Measurements from ENCODE around the gene USB1. TPM values are rescaled to one million over a fixed set of nuclear protein-coding genes. Genes with fewer than 3 reads are reported as not detected.

The USB1 gene
- total and polyA plus RNA-seq, 2 experiments from 2014 or later, result 79.6 to 118 TPM

- no peak for TF ChIP-seq CTCF (conservative IDR thresholded peaks at IDR 0.05; ENCODE audit: low read depth in 2 of 2)
Measured at GRCh38 chr16:57961538-57961937, 39.7 kb upstream of the USB1 start (continued).

DNA sequence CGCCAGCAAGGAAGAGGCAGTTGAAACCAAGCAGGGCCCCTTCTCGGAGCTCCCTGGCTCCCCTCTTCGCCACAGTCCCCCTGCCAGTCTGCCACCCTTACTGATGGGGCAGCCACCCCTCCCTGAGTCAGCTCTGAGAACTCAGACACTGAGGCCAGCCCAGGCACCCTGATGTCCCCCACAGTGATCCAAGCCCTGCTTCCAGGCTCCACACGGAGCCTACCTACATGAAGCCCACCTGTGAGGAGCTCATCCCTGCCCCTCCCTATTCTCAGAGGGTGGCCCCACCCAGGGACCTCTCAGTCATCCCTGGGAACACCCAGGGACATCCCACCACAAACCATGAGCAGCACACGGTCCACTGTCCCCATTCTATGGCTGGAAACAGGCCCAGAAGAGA is 39.2 kb upstream of the USB1 start:
- no peak for ATAC-seq
- no peaks in the 10 kb centered on the region for H3K36me3 Mint-ChIP-seq (ENCODE audit: low read depth)

DNA sequence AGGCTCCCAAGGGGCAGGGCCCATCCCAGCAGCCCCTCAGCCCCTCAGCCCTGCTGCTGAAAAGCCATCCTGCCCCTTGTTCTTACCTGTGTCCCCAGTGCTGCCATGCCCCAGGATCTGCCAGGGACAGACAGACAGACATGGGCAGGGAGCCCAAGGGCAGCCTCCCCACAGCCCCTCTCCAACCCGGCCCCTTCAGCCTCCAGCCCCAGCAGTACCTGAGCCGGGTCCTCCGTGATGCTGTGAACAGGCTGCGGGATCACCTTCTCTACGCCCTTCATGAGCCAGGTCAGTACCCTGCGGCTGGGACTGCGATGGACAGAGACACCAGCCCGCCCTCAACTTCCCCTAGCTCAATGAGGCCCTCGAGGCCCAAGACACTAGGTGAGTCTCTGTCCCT is 38.5 kb upstream of the USB1 start:
- H3K4me3 ChIP-seq, result no peak overlapping the region
- no peaks in the 10 kb centered on the region for H3K27me3 ChIP-seq (ENCODE audit: insufficient read depth)
- no peak for TF ChIP-seq JUNB (IDR thresholded peaks at IDR 0.05; ENCODE audit: unreplicated experiment)
- H3F3A ChIP-seq (replicated peaks; ENCODE audit: low read depth), result 0 out of 2 replicates have a peak, but pooled peaks cover 2% of the 10 kb centered on the region
- DNase-seq (ENCODE audit: low spot score), result no peak
- Mint-ChIP-seq H3K4me3 (no peak overlapping the region), H3K36me3 (ENCODE audit: low read depth) (no peaks in the 10 kb centered on the region), H3K27me3 (ENCODE audit: insufficient read depth, low read depth, poor library complexity) (peaks cover 8% of the 10 kb centered on the region), H3K9me3 (no peaks in the 10 kb centered on the region), H3K4me1 (peaks cover 15% of the 10 kb centered on the region), H3K27ac (no peak overlapping the region)
- no peaks in the 10 kb centered on the region for H3K9me2 ChIP-seq (ENCODE audit: insufficient read depth)
- H2AFZ ChIP-seq, result no peak overlapping the region
- no peaks in the 10 kb centered on the region for H3K79me2 ChIP-seq (replicated peaks; ENCODE audit: insufficient read depth)
- H4K20me1 ChIP-seq (replicated peaks; ENCODE audit: insufficient read depth), result no peaks in the 10 kb centered on the region
- no peak overlapping the region for H3K27ac ChIP-seq (ENCODE audit: low read depth)
- no peak overlapping the region for H3K4me2 ChIP-seq
- no peaks in the 10 kb centered on the region for H3K36me3 ChIP-seq (ENCODE audit: insufficient read depth)
- ATAC-seq, result no peak
- H3K4me1 ChIP-seq (ENCODE audit: insufficient read depth), result no peaks in the 10 kb centered on the region

More for the DNA sequence above, 39.2 kb upstream of the USB1 start:
- no peak for DNase-seq (ENCODE audit: low spot score)
- H3F3A ChIP-seq (replicated peaks; ENCODE audit: low read depth), result 0 out of 2 replicates have a peak, but pooled peaks cover 2% of the 10 kb centered on the region
- no peaks in the 10 kb centered on the region for H3K36me3 ChIP-seq (ENCODE audit: insufficient read depth)
- no peaks in the 10 kb centered on the region for H3K4me1 ChIP-seq (ENCODE audit: insufficient read depth)
- H3K9me3 Mint-ChIP-seq, result no peaks in the 10 kb centered on the region
- no peak overlapping the region for H3K4me3 Mint-ChIP-seq
- H3K27ac ChIP-seq (ENCODE audit: low read depth), result no peak overlapping the region
- H3K4me2 ChIP-seq, result no peak overlapping the region
- no peak overlapping the region for H3K27ac Mint-ChIP-seq
- no peaks in the 10 kb centered on the region for H3K9me2 ChIP-seq (ENCODE audit: insufficient read depth)
- peaks cover 11% of the 10 kb centered on the region for H3K27me3 Mint-ChIP-seq (ENCODE audit: insufficient read depth, low read depth, poor library complexity)
- H2AFZ ChIP-seq, result no peak overlapping the region
- peaks cover 15% of the 10 kb centered on the region for H3K4me1 Mint-ChIP-seq
- TF ChIP-seq, protein P1, sequence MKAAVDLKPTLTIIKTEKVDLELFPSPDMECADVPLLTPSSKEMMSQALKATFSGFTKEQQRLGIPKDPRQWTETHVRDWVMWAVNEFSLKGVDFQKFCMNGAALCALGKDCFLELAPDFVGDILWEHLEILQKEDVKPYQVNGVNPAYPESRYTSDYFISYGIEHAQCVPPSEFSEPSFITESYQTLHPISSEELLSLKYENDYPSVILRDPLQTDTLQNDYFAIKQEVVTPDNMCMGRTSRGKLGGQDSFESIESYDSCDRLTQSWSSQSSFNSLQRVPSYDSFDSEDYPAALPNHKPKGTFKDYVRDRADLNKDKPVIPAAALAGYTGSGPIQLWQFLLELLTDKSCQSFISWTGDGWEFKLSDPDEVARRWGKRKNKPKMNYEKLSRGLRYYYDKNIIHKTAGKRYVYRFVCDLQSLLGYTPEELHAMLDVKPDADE (IDR thresholded peaks at IDR 0.05), result no peak
- no peak for TF ChIP-seq NANOG (IDR thresholded peaks at IDR 0.05; ENCODE audit: borderline replicate concordance)
- no peak for TF ChIP-seq JUNB (IDR thresholded peaks at IDR 0.05; ENCODE audit: unreplicated experiment)
- TF ChIP-seq, protein P2, sequence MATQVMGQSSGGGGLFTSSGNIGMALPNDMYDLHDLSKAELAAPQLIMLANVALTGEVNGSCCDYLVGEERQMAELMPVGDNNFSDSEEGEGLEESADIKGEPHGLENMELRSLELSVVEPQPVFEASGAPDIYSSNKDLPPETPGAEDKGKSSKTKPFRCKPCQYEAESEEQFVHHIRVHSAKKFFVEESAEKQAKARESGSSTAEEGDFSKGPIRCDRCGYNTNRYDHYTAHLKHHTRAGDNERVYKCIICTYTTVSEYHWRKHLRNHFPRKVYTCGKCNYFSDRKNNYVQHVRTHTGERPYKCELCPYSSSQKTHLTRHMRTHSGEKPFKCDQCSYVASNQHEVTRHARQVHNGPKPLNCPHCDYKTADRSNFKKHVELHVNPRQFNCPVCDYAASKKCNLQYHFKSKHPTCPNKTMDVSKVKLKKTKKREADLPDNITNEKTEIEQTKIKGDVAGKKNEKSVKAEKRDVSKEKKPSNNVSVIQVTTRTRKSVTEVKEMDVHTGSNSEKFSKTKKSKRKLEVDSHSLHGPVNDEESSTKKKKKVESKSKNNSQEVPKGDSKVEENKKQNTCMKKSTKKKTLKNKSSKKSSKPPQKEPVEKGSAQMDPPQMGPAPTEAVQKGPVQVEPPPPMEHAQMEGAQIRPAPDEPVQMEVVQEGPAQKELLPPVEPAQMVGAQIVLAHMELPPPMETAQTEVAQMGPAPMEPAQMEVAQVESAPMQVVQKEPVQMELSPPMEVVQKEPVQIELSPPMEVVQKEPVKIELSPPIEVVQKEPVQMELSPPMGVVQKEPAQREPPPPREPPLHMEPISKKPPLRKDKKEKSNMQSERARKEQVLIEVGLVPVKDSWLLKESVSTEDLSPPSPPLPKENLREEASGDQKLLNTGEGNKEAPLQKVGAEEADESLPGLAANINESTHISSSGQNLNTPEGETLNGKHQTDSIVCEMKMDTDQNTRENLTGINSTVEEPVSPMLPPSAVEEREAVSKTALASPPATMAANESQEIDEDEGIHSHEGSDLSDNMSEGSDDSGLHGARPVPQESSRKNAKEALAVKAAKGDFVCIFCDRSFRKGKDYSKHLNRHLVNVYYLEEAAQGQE (IDR thresholded peaks at IDR 0.05; ENCODE audit: unreplicated experiment), result no peak
- TF ChIP-seq ZNF114 (CRISPR knock-in tag; IDR thresholded peaks at IDR 0.05), result no peak
- no peaks in the 10 kb centered on the region for H4K20me1 ChIP-seq (replicated peaks; ENCODE audit: insufficient read depth)
- no peaks in the 10 kb centered on the region for H3K27me3 ChIP-seq (ENCODE audit: insufficient read depth)
- H3K79me2 ChIP-seq (replicated peaks; ENCODE audit: insufficient read depth), result no peaks in the 10 kb centered on the region
- H3K4me3 ChIP-seq, result no peak overlapping the region

Data from GM23338 (cell line).